Measurements from ENCODE around the gene DRC7.

DRC7 gene, protein sequence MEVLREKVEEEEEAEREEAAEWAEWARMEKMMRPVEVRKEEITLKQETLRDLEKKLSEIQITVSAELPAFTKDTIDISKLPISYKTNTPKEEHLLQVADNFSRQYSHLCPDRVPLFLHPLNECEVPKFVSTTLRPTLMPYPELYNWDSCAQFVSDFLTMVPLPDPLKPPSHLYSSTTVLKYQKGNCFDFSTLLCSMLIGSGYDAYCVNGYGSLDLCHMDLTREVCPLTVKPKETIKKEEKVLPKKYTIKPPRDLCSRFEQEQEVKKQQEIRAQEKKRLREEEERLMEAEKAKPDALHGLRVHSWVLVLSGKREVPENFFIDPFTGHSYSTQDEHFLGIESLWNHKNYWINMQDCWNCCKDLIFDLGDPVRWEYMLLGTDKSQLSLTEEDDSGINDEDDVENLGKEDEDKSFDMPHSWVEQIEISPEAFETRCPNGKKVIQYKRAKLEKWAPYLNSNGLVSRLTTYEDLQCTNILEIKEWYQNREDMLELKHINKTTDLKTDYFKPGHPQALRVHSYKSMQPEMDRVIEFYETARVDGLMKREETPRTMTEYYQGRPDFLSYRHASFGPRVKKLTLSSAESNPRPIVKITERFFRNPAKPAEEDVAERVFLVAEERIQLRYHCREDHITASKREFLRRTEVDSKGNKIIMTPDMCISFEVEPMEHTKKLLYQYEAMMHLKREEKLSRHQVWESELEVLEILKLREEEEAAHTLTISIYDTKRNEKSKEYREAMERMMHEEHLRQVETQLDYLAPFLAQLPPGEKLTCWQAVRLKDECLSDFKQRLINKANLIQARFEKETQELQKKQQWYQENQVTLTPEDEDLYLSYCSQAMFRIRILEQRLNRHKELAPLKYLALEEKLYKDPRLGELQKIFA

DNA sequence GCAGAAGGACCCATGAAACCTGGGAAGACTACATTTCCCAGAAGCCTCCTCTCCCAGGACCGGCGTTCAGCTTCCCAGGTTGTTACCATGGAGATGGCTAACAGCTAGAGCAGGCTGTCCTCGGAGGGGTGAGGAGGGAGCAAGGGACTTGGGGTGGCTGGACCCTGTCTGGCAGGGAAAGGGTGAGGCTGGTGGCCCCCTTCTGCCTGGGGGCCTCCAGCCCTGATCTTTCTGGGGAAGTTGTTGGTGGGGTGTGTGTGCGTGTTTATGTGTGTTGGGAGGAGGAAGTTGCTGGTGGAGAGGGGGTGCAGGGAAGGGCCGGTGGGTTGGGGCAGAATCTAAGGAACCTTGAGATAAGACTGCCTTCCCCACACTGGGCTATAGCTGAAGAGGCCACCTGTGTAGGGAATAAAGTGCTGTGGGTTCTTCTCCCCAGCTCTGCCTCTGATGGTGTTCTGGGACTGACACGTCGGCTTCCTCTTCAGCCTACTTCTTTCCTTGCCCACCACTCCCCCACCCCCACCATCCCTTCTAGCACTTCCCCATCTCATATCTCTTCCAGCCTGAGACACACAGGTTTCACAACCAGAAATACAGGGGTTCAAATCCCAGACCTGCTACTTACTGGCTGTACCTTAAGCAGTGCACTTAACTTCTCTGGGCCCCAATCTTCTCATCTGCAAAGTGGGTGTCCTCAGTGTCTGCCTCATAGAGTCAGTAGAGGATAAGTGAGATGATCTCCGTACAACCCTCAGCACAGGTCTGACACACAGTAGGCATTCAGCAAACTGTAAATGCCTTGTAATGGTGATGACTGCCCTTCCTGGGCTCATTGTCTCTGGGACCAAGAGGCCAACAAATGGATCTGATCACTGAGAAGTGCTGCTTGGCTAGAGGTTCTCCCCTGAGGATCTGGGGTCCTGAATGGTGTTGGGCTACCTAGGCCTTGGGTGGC is at the start of gene DRC7:
Gene DRC7, plus strand, starts transcription at position 82 of the 955 bp plus-strand sequence. CDS start 3,144 bp downstream, outside the sequence.
- no peak within 1 kb of the TSS for H3K9ac ChIP-seq (ENCODE audit: low read depth, low read length)
- H3K27me3 ChIP-seq (ENCODE audit: insufficient read depth, low read length): no peaks in the 10 kb centered on the region
- H3K9me3 ChIP-seq (ENCODE audit: insufficient read depth, low read depth, low read length): no peaks in the 10 kb centered on the region
- H3K4me1 ChIP-seq (ENCODE audit: insufficient read depth, low read length): no peaks in the 10 kb centered on the region
- H3K4me3 ChIP-seq (ENCODE audit: low read length): peak within 1 kb of the TSS; percentile 50; the same call in 1 of the 2 replicates
- H3K36me3 ChIP-seq (ENCODE audit: insufficient read depth, low read depth, low read length): no peaks in the 10 kb centered on the region
- no peak within 1 kb of the TSS for H3K27ac ChIP-seq (ENCODE audit: low read length)

DNA sequence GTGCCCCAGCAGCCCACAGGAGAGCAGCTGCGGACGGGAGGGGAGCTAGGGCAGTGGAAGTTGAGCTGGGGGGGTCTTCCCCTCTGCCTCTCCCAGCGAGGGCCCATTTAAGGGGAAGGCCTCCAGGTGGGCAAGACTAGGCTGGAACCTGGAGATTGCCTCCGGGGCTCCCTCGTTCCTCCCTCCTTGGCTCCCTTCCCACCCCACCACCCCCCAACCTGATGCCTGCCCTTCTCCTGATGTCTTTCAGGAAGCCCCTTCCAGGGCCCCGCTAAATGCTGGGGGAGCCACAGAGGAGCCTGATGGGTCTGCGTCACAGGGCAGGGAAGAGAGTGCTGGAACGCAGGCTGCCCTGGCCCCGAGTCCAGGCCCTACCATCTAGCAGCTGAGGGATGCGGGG is 49.4 kb upstream of the DRC7 start:
- Histone ChIP-seq H3K4me1 (ENCODE audit: insufficient read depth, low read length) (no peaks in the 10 kb centered on the region), H3K9me3 (ENCODE audit: insufficient read depth, low read depth, low read length) (no peaks in the 10 kb centered on the region), H3K27me3 (ENCODE audit: insufficient read depth, low read length) (no peaks in the 10 kb centered on the region), H3K9ac (ENCODE audit: low read depth, low read length) (no peak overlapping the region), H3K36me3 (ENCODE audit: insufficient read depth, low read depth, low read length) (no peaks in the 10 kb centered on the region), H3K4me3 (ENCODE audit: low read length) (no peak overlapping the region), H3K27ac (ENCODE audit: low read length) (no peak overlapping the region)

DNA sequence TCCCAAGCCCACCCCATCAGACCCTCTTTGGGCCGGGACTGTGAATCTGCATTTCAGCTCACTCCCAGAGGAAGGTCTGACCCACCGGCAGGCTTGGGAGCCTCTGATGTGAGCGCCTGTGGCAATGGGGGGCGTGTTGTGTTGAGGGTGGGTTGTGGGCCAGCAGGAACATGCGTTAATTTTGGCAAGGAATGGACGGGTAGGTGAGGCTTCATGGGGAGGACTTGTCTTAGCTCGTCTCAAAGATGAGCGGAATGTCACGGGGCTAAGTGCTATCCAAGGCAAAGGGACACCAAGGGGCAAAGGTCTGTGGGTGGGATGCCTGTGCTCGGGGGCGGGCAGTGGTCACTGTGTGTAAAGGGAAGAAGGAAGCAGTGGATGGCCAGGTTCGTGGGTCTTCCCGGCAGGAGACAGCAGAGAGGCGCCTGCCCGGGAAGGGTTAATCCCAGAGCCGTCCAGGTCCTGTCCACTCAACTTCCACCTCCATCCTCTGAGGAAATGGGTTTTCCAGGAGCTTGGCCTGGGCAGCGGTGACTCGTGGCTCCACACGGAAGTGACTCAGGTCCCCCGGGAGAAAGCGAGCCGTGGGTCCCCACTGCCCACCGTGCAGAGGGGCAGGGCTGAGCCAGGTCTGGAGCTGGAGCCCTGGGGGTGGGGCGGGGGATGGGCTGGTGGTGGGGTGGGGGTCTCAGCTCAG is 48.8 kb upstream of the DRC7 start:
- Histone ChIP-seq H3K4me1 (ENCODE audit: insufficient read depth, low read length) (no peaks in the 10 kb centered on the region), H3K36me3 (ENCODE audit: insufficient read depth, low read depth, low read length) (no peaks in the 10 kb centered on the region), H3K4me3 (ENCODE audit: low read length) (no peak overlapping the region), H3K9ac (ENCODE audit: low read depth, low read length) (no peak overlapping the region), H3K27ac (ENCODE audit: low read length) (no peak overlapping the region), H3K27me3 (ENCODE audit: insufficient read depth, low read length) (no peaks in the 10 kb centered on the region), H3K9me3 (ENCODE audit: insufficient read depth, low read depth, low read length) (no peaks in the 10 kb centered on the region)

DNA sequence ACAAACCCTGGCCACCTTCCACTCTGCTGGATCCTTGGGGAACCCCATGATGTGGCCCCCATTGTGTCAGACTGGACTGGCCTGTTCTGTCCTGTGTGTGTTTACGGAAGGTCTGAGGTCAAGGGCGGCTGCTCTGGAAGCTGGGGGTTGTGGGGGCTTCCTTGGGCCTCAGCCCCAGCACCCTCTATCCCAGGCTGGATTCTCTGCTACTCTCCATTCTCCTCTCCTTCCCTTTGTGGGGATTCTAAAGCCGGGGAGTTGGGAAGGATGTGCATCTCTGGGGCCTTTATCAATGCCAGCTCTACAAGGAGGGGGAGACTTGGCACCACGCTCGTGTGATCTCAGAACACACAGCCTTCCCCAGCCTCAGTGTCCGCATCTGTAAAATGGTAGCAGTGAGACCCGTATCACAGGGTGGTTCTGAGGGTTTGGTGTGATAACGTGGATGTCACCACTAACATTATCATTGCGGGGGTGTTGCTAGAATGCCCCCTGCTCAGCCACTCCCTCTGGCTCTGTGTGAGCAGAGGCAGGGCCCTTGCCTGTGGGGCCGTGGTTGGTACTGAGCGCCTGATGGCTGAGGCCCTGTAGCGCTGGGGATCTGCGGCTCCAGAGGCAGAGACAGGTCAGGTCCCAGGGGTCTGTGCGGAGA is 48.1 kb upstream of the DRC7 start:
- Histone ChIP-seq H3K27me3 (ENCODE audit: insufficient read depth, low read length) (no peaks in the 10 kb centered on the region), H3K36me3 (ENCODE audit: insufficient read depth, low read depth, low read length) (no peaks in the 10 kb centered on the region), H3K4me3 (ENCODE audit: low read length) (no peak overlapping the region), H3K9ac (ENCODE audit: low read depth, low read length) (no peak overlapping the region), H3K9me3 (ENCODE audit: insufficient read depth, low read depth, low read length) (no peaks in the 10 kb centered on the region), H3K4me1 (ENCODE audit: insufficient read depth, low read length) (no peaks in the 10 kb centered on the region), H3K27ac (ENCODE audit: low read length) (no peak overlapping the region)

DNA sequence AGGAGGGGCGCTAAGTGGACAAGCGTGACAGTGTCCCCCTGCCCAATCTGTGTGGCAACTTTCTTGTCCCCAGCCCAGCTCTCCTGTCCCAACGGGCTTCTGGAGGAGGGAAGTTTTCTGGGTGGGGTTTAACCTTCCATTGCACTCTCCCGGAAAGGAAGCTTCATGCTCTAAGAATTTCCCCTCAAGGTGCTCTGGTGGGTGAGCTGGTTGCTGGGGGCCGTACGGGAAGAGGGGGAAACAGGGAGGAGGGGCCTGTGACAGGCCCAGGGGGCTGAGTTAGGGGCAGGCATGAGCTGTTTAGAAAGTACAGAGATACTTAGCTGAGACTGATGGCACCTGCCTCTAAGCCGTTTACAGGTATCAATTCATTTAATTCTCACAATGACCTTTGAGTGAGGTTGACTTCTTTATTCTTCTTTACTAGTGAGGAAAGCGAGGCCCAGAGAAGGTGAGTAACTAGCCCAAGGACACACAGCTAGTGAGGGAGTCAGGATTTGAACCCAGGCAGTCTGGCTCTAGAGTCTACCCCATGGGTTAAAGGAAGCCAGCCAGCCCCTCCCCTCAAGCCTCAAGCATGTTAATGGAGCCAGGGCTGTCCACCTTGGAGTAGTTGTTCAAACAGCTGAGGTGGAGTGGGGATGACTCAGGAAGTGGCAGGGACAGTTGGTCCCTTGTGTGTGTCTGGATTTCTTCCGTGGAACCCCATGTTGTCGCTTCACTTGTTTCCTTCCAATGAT is 47.3 kb upstream of the DRC7 start:
- H3K4me1 ChIP-seq (ENCODE audit: insufficient read depth, low read length): no peaks in the 10 kb centered on the region
- H3K9me3 ChIP-seq (ENCODE audit: insufficient read depth, low read depth, low read length): no peaks in the 10 kb centered on the region
- H3K9ac ChIP-seq (ENCODE audit: low read depth, low read length): no peak overlapping the region
- H3K27me3 ChIP-seq (ENCODE audit: insufficient read depth, low read length): no peaks in the 10 kb centered on the region
- no peak overlapping the region for H3K27ac ChIP-seq (ENCODE audit: low read length)
- no peak overlapping the region for H3K4me3 ChIP-seq (ENCODE audit: low read length)
- H3K36me3 ChIP-seq (ENCODE audit: insufficient read depth, low read depth, low read length): no peaks in the 10 kb centered on the region

DNA sequence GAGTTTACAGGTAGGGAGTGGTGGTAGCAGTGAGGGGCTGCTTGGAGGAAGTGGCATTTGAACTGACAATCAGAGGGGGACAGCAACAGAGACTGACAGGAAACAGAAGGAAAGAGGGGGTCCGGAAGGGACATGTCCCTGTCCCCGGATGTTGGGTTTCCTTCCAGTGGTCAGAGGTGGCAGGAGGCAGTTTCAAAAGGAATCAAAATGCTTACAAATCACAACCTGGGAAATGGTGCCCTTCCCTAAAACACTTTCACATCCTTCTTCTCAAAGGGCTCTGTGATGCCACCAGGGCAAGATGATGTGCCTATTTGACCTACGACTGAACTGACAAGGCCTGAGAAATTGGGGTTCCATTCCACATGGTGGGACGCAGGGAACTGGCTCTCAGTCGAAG is 46.5 kb upstream of the DRC7 start:
- H3K36me3 ChIP-seq (ENCODE audit: insufficient read depth, low read depth, low read length): no peaks in the 10 kb centered on the region
- no peaks in the 10 kb centered on the region for H3K4me1 ChIP-seq (ENCODE audit: insufficient read depth, low read length)
- H3K9me3 ChIP-seq (ENCODE audit: insufficient read depth, low read depth, low read length): no peaks in the 10 kb centered on the region
- H3K4me3 ChIP-seq (ENCODE audit: low read length): no peak overlapping the region
- H3K27me3 ChIP-seq (ENCODE audit: insufficient read depth, low read length): no peaks in the 10 kb centered on the region
- H3K27ac ChIP-seq (ENCODE audit: low read length): no peak overlapping the region
- no peak overlapping the region for H3K9ac ChIP-seq (ENCODE audit: low read depth, low read length)

DNA sequence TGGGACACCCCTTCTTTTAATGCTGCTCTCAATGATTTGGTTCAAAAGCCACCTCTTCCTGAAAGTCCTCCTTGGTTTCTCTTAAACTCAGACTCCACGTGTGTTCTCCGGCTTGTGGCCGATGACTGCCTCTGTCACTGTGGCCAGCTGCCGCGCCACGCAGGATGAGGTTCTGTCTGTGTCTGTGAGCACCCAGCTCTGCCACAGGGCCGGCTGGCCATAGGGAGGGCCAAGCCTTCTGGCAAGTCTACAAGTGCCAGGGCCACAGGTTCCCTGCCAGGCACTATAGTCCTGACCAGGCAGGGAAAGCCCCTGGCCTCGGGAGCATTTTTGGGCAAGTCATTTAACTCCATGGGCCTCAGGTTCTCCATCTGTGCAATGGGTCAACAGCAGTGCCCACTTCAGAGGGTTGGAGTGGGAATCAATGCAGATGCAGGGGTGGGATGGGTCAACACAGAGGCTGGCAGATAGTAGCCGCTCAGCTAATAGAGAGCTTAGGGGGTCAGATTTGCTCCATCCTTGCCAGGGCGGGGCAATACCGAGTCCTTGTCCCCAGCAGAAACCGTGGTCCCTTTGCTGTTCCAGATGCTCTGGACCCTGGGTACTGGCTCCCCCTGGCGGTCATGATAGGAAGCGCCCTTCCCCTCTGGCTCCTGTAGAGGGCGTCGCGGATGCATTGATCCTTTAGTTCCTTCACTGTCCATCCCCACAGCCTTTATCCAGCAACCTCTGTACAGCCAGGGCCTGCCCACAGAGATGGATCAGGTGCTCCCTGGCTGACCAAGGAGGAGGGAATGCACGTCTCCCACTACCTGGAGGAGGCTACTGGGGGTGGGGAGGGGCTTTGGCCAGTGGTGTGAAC is 45.8 kb upstream of the DRC7 start:
- Histone ChIP-seq H3K4me3 (ENCODE audit: low read length) (no peak overlapping the region), H3K4me1 (ENCODE audit: insufficient read depth, low read length) (no peaks in the 10 kb centered on the region), H3K27me3 (ENCODE audit: insufficient read depth, low read length) (no peaks in the 10 kb centered on the region), H3K27ac (ENCODE audit: low read length) (no peak overlapping the region), H3K36me3 (ENCODE audit: insufficient read depth, low read depth, low read length) (no peaks in the 10 kb centered on the region), H3K9ac (ENCODE audit: low read depth, low read length) (no peak overlapping the region), H3K9me3 (ENCODE audit: insufficient read depth, low read depth, low read length) (no peaks in the 10 kb centered on the region)

DNA sequence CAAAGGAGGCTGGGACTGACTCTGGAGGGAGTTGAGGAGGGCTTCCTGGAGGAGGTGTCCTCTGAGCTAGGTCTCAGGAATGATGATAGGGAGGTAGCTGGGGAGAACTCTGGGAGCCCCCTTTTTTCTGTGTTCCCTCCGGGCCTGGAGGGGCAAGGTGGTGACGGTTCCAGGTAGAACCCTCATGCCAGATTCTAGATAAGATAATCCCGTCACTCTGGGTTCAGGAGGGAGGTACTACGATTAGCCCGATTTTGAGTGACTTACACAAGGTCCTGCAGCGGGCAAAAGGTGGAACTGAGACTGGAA is 45.2 kb upstream of the DRC7 start:
- Histone ChIP-seq H3K4me1 (ENCODE audit: insufficient read depth, low read length) (no peaks in the 10 kb centered on the region), H3K4me3 (ENCODE audit: low read length) (no peak overlapping the region), H3K36me3 (ENCODE audit: insufficient read depth, low read depth, low read length) (no peaks in the 10 kb centered on the region), H3K27ac (ENCODE audit: low read length) (no peak overlapping the region), H3K9ac (ENCODE audit: low read depth, low read length) (no peak overlapping the region), H3K9me3 (ENCODE audit: insufficient read depth, low read depth, low read length) (no peaks in the 10 kb centered on the region), H3K27me3 (ENCODE audit: insufficient read depth, low read length) (no peaks in the 10 kb centered on the region)

DNA sequence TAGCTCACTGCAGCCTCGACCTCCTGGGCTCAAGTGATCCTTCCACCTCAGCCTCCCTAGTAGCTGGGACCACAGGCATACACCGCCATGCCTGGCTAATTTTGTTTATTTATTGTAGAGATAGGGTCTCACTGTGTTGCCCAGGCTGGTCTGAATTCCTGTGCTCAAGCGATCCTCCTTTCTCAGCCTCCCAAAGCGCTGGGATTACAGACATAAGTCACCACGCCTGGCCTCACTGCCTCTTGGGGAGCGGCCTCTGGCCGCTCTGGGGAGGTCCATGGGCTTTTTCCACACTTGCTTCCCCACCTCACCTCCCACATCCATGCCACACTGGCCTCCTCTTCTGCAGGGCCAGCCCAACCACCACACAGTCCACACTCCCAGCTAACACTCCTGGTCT is 44.8 kb upstream of the DRC7 start:
- Histone ChIP-seq H3K9ac (ENCODE audit: low read depth, low read length) (no peak overlapping the region), H3K27ac (ENCODE audit: low read length) (no peak overlapping the region), H3K27me3 (ENCODE audit: insufficient read depth, low read length) (no peaks in the 10 kb centered on the region), H3K4me1 (ENCODE audit: insufficient read depth, low read length) (no peaks in the 10 kb centered on the region), H3K4me3 (ENCODE audit: low read length) (no peak overlapping the region), H3K9me3 (ENCODE audit: insufficient read depth, low read depth, low read length) (no peaks in the 10 kb centered on the region), H3K36me3 (ENCODE audit: insufficient read depth, low read depth, low read length) (no peaks in the 10 kb centered on the region)
